ENCODE results near the gene PDE4B.

Gene PDE4B

DNA sequence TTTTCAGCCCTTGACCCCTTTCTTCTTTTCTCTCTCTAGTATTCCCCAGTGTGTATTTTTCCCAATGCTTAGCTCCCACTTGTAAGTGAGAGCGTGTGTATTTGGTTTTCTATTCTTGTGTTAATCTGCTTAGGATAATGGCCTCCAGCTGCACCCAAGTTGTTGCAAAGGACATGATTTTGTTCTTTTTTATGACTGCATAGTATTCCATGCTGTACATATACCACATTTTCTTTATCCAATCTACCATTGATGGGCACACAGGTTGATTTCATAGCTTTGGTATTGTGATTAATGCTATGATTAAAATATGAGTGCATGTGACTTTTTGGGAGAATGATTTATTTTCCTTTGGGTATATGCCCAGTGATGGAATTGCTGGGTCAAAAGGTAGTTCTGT lies 104.8 kb downstream of the PDE4B start:
- TF ChIP-seq, protein P1, sequence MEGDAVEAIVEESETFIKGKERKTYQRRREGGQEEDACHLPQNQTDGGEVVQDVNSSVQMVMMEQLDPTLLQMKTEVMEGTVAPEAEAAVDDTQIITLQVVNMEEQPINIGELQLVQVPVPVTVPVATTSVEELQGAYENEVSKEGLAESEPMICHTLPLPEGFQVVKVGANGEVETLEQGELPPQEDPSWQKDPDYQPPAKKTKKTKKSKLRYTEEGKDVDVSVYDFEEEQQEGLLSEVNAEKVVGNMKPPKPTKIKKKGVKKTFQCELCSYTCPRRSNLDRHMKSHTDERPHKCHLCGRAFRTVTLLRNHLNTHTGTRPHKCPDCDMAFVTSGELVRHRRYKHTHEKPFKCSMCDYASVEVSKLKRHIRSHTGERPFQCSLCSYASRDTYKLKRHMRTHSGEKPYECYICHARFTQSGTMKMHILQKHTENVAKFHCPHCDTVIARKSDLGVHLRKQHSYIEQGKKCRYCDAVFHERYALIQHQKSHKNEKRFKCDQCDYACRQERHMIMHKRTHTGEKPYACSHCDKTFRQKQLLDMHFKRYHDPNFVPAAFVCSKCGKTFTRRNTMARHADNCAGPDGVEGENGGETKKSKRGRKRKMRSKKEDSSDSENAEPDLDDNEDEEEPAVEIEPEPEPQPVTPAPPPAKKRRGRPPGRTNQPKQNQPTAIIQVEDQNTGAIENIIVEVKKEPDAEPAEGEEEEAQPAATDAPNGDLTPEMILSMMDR (conservative IDR thresholded peaks at IDR 0.05; ENCODE audit: low read depth, low read length): no peak
- H3K4me2 ChIP-seq: no peak overlapping the region
- H4K20me1 ChIP-seq (ENCODE audit: insufficient read depth): no peaks in the 10 kb centered on the region
- H3K79me2 ChIP-seq (ENCODE audit: insufficient read depth, low read depth): no peaks in the 10 kb centered on the region
- H3K4me3 ChIP-seq (IDR thresholded peaks at IDR 0.05; ENCODE audit: insufficient read depth, low read depth, low read length): no peak overlapping the region
- H3K27me3 ChIP-seq (ENCODE audit: insufficient read depth, low read depth): no peaks in the 10 kb centered on the region
- no peak overlapping the region for H2AFZ ChIP-seq (ENCODE audit: low read depth)
- H3K4me1 ChIP-seq (ENCODE audit: low read depth, poor library complexity, severe bottlenecking): no peaks in the 10 kb centered on the region
- H3K27ac ChIP-seq: no peak overlapping the region
- no peaks in the 10 kb centered on the region for H3K36me3 ChIP-seq (ENCODE audit: insufficient read depth)
- no peak overlapping the region for H3K9ac ChIP-seq

DNA sequence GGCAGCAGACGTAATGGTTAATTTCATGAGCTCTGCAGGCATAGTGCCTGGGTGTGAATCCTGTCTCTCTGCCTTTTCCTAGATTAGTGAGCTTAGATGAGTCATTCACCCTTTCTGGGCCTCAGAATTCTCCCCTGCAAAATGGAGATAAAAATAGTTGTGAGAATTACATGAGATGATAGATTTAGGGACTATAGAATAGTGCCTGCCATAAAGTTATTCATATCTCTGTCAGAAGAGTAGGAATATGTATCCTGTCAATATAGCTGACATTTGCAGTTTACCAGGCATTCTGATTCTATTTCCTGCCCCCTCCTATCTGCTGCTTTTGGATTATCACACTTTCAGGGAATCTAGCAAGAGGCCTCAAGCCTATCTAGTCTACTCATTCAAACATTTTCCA lies 112.0 kb downstream of the PDE4B start:
- TF ChIP-seq, protein P1 (conservative IDR thresholded peaks at IDR 0.05; ENCODE audit: low read depth, low read length): no peak
- Histone ChIP-seq H2AFZ (ENCODE audit: low read depth) (no peak overlapping the region), H3K36me3 (ENCODE audit: insufficient read depth) (no peaks in the 10 kb centered on the region), H3K4me2 (no peak overlapping the region), H3K9ac (no peak overlapping the region), H4K20me1 (ENCODE audit: insufficient read depth) (no peaks in the 10 kb centered on the region), H3K4me1 (ENCODE audit: low read depth, poor library complexity, severe bottlenecking) (no peaks in the 10 kb centered on the region), H3K27ac (no peak overlapping the region), H3K4me3 (IDR thresholded peaks at IDR 0.05; ENCODE audit: insufficient read depth, low read depth, low read length) (no peak overlapping the region), H3K79me2 (ENCODE audit: insufficient read depth, low read depth) (no peaks in the 10 kb centered on the region), H3K27me3 (ENCODE audit: insufficient read depth, low read depth) (no peaks in the 10 kb centered on the region)

DNA sequence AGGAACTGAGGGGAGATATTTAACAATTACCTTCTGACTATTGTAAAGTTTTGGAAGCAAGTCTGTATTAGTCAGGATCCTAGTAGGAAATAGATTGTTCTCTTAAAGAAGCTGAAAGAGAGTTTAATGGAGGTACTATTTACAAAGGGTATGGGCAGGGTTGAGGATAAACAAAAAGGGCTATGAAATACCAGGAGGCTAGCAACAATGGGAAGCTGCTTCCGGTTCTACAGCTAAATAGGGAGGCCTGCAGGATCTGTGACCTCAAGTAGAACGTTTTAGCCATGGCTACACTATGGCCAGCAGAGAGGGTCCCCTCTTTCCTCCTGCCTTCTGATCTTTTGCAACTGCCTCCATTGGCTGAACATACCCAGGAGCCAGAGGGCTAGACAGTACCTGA lies 117.7 kb downstream of the PDE4B start:
- no peaks in the 10 kb centered on the region for H4K20me1 ChIP-seq (ENCODE audit: insufficient read depth)
- H3K27me3 ChIP-seq (ENCODE audit: insufficient read depth, low read depth): no peaks in the 10 kb centered on the region
- no peaks in the 10 kb centered on the region for H3K36me3 ChIP-seq (ENCODE audit: insufficient read depth)
- H3K4me2 ChIP-seq: no peak overlapping the region
- H3K79me2 ChIP-seq (ENCODE audit: insufficient read depth, low read depth): no peaks in the 10 kb centered on the region
- H3K9ac ChIP-seq: no peak overlapping the region
- no peak overlapping the region for H3K4me3 ChIP-seq (IDR thresholded peaks at IDR 0.05; ENCODE audit: insufficient read depth, low read depth, low read length)
- H3K27ac ChIP-seq: no peak overlapping the region
- H3K4me1 ChIP-seq (ENCODE audit: low read depth, poor library complexity, severe bottlenecking): no peaks in the 10 kb centered on the region
- TF ChIP-seq, protein P1 (conservative IDR thresholded peaks at IDR 0.05; ENCODE audit: low read depth, low read length): no peak
- H2AFZ ChIP-seq (ENCODE audit: low read depth): no peak overlapping the region

DNA sequence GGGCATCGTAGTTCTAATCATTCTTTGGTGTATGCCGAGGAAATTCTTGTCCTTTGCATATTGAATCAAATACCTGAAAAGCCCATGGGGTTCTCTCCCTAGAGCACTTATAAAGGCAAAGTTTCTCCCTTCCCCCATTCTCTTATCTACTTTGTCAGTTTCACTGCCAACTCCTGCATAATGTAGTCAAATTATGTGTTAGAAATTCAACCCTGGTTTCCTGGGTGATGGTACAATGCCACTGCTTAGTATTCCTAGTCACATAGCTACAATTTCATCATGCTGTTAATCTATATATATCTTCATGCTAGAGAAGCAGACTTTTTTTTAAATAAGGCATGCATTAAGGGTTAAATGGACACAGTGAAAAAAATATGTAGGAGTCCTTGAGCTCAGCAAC lies 119.0 kb downstream of the PDE4B start:
- no peak overlapping the region for H3K27ac ChIP-seq
- H3K27me3 ChIP-seq (ENCODE audit: insufficient read depth, low read depth): no peaks in the 10 kb centered on the region
- TF ChIP-seq, protein P1 (conservative IDR thresholded peaks at IDR 0.05; ENCODE audit: low read depth, low read length): no peak
- no peaks in the 10 kb centered on the region for H3K79me2 ChIP-seq (ENCODE audit: insufficient read depth, low read depth)
- H3K4me3 ChIP-seq (IDR thresholded peaks at IDR 0.05; ENCODE audit: insufficient read depth, low read depth, low read length): no peak overlapping the region
- no peaks in the 10 kb centered on the region for H3K36me3 ChIP-seq (ENCODE audit: insufficient read depth)
- no peak overlapping the region for H3K9ac ChIP-seq
- H3K4me1 ChIP-seq (ENCODE audit: low read depth, poor library complexity, severe bottlenecking): no peaks in the 10 kb centered on the region
- H2AFZ ChIP-seq (ENCODE audit: low read depth): no peak overlapping the region
- no peak overlapping the region for H3K4me2 ChIP-seq
- no peaks in the 10 kb centered on the region for H4K20me1 ChIP-seq (ENCODE audit: insufficient read depth)

Measured in KMS-11 (cell line).